ENCODE results near the gene SRSF8. TPM values are rescaled to one million over a fixed set of nuclear protein-coding genes. Genes with fewer than 3 reads are reported as not detected.

SRSF8 gene, protein sequence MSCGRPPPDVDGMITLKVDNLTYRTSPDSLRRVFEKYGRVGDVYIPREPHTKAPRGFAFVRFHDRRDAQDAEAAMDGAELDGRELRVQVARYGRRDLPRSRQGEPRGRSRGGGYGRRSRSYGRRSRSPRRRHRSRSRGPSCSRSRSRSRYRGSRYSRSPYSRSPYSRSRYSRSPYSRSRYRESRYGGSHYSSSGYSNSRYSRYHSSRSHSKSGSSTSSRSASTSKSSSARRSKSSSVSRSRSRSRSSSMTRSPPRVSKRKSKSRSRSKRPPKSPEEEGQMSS
- total RNA-seq (2011; cell fraction: chromatin; rRNA removed; ENCODE audit: low replicate concordance) = 18.0 and 21.3 TPM in 2 replicates
- 14.9 and 15.5 TPM in 2 replicates for total RNA-seq (2011; cell fraction: nucleolus; rRNA removed)
- 18.6 and 27.9 TPM in 2 replicates for total RNA-seq (2011; cell fraction: nucleoplasm; rRNA removed)
- 15.1 and 18.0 TPM in 2 replicates for total RNA-seq (2014; rRNA removed)
- total RNA-seq (2014; rRNA removed; fragmentation: Illumina TruSeq; extraction: Trizol) = 27.9 and 32.6 TPM in 2 replicates
- 22.2 and 24.9 TPM in 2 replicates for total RNA-seq (2015; rRNA removed; fragmentation: Illumina TruSeq; extraction: Trizol)
- 43.9 and 44.4 TPM in 2 replicates for total RNA-seq (2021)
- polyA plus RNA-seq (2011; rRNA removed) = 50.4 and 53.4 TPM in 2 replicates
- 42.0 and 46.4 TPM in 2 replicates for polyA plus RNA-seq (2011; cell fraction: cytosol; rRNA removed)
- polyA plus RNA-seq (2011; cell fraction: nucleus; rRNA removed) = 19.6 and 35.2 TPM in 2 replicates
- 34.9 and 41.9 TPM in 2 replicates for polyA plus RNA-seq (2012)
- polyA plus RNA-seq (2014; fragmentation: Illumina TruSeq; extraction: Trizol) = 41.1 and 42.8 TPM in 2 replicates
- 10 to 100 TPM; 23.5 to 24.1 TPM for polyA plus RNA-seq (2014; fragmentation: Nextera tagmentation; extraction: Ambion mirVana)
- polyA plus RNA-seq (2014; rRNA removed) = 37.1 and 42.8 TPM in 2 replicates
- polyA minus RNA-seq (2011; rRNA and poly(A)+ RNA removed) = 27.0 and 28.4 TPM in 2 replicates
- 8.5 and 21.3 TPM in 2 replicates for polyA minus RNA-seq (2011; cell fraction: cytosol; rRNA and poly(A)+ RNA removed)
- polyA minus RNA-seq (2011; cell fraction: nucleus; rRNA and poly(A)+ RNA removed) = 8.3 and 14.8 TPM in 2 replicates
- Bru-seq, nascent RNA = percentile 96 among the genes with signal in this experiment
- BruChase-seq, experiment 1, labeled RNA remaining after a 2-hour chase = percentile 94 among the genes with signal in this experiment
- percentile 96 among the genes with signal in this experiment for BruChase-seq, experiment 2, labeled RNA remaining after a 6-hour chase
- long read RNA-seq, experiment 1, full-length matches to known transcripts = 212 of 212 reads
- long read RNA-seq, experiment 1, partial matches to known transcripts = 0 of 212 reads
- long read RNA-seq, experiment 1, other reads (novel, unspliced or antisense) = 0 of 212 reads
- long read RNA-seq, experiment 2, full-length matches to known transcripts = 43 of 44 reads
- long read RNA-seq, experiment 2, partial matches to known transcripts = 0 of 44 reads
- long read RNA-seq, experiment 2, other reads (novel, unspliced or antisense) = 1 of 44 reads
- long read RNA-seq, experiment 3, full-length matches to known transcripts = 57 of 58 reads
- long read RNA-seq, experiment 3, partial matches to known transcripts = 0 of 58 reads
- long read RNA-seq, experiment 3, other reads (novel, unspliced or antisense) = 1 of 58 reads

DNA sequence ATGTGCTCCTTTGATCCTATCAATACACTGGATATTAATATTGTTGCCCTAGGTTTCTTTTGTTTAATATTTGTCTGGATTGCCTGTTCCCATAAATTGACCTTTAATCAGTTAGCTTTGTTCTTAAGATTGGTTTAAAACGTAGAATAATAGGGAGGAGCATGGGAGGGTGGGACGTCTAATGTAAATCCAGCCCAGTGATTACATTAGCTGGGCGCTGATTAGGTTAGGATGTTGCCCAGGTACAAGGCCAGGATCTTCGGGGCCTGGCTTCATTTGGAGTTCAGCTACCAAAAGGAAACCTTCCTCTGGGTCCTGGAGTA, at the start of gene SRSF8:
Gene SRSF8, plus strand, starts transcription at position 204 of the 323 bp plus-strand sequence. CDS start 308 bp downstream, outside the sequence.
- DNase-seq (ENCODE audit: extremely low read depth in 1 of 4, low spot score in 3 of 4) = no peak
- peak; percentile 23 for FAIRE-seq
- peak; percentile 43 for ATAC-seq
- Histone ChIP-seq H3K9ac (ENCODE audit: insufficient read depth in 1 of 2, low read depth in 2 of 2, low read length in 2 of 2) (peak within 1 kb of the TSS; percentile 96 to 100), H3K4me3 (peak within 1 kb of the TSS; percentile 86), H3K4me2 (ENCODE audit: insufficient read depth, low read length) (peak within 1 kb of the TSS; percentile 97), H3K27ac (ENCODE audit: extremely low read depth, low read depth, low read length) (peak within 1 kb of the TSS; percentile 94), H3K9me3 (replicated peaks; ENCODE audit: control insufficient read depth, insufficient read depth, low read depth, low read length) (no peaks in the 10 kb centered on the region), H2AFZ (ENCODE audit: low read depth, low read length) (peak within 1 kb of the TSS; percentile 95), H3K27me3 (ENCODE audit: control insufficient read depth in 2 of 2, insufficient read depth in 2 of 2, low read length in 2 of 2) (no peaks in the 10 kb centered on the region), H3K4me1 (replicated peaks in 1 of 2; ENCODE audit: control insufficient read depth in 2 of 2, insufficient read depth in 2 of 2, low read length in 2 of 2) (peaks cover 0 to 5% of the 10 kb centered on the region in 2 experiments; a peak in 3 of 5 replicates), H3K9me1 (ENCODE audit: control insufficient read depth, insufficient read depth, low read length) (no peaks in the 10 kb centered on the region), H3K79me2 (ENCODE audit: control insufficient read depth, insufficient read depth, low read length) (peaks cover 38% of the 10 kb centered on the region), H3K36me3 (ENCODE audit: control insufficient read depth, insufficient read depth, low read length) (peaks cover 9% of the 10 kb centered on the region; the same call in 2 of the 3 replicates), H4K20me1 (replicated peaks; ENCODE audit: control insufficient read depth, insufficient read depth, low read length) (no peaks in the 10 kb centered on the region)
- intact Hi-C loops (cut with micrococcal nuclease) = loop anchor here (5.0 to 10.0 kb wide), 4 partner anchors 94 to 698 kb away; partner anchors contain the start of genes CWC15, KDM4D and SESN3
- TF ChIP-seq GTF2E2 (tag; IDR thresholded peaks at IDR 0.05) = 0 out of 2 replicates have a peak, but pooled peaks have one; percentile 43
- TF ChIP-seq ZSCAN29 (IDR thresholded peaks at IDR 0.05) = no peak
- TF ChIP-seq U2AF1 (optimal IDR thresholded peaks at IDR 0.05; ENCODE audit: low read depth, low read length) = peak; percentile 1
- TF ChIP-seq, protein P1, sequence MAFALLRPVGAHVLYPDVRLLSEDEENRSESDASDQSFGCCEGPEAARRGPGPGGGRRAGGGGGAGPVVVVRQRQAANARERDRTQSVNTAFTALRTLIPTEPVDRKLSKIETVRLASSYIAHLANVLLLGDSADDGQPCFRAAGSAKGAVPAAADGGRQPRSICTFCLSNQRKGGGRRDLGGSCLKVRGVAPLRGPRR (CRISPR knock-in tag; IDR thresholded peaks at IDR 0.05) = no peak
- TF ChIP-seq, protein P2, sequence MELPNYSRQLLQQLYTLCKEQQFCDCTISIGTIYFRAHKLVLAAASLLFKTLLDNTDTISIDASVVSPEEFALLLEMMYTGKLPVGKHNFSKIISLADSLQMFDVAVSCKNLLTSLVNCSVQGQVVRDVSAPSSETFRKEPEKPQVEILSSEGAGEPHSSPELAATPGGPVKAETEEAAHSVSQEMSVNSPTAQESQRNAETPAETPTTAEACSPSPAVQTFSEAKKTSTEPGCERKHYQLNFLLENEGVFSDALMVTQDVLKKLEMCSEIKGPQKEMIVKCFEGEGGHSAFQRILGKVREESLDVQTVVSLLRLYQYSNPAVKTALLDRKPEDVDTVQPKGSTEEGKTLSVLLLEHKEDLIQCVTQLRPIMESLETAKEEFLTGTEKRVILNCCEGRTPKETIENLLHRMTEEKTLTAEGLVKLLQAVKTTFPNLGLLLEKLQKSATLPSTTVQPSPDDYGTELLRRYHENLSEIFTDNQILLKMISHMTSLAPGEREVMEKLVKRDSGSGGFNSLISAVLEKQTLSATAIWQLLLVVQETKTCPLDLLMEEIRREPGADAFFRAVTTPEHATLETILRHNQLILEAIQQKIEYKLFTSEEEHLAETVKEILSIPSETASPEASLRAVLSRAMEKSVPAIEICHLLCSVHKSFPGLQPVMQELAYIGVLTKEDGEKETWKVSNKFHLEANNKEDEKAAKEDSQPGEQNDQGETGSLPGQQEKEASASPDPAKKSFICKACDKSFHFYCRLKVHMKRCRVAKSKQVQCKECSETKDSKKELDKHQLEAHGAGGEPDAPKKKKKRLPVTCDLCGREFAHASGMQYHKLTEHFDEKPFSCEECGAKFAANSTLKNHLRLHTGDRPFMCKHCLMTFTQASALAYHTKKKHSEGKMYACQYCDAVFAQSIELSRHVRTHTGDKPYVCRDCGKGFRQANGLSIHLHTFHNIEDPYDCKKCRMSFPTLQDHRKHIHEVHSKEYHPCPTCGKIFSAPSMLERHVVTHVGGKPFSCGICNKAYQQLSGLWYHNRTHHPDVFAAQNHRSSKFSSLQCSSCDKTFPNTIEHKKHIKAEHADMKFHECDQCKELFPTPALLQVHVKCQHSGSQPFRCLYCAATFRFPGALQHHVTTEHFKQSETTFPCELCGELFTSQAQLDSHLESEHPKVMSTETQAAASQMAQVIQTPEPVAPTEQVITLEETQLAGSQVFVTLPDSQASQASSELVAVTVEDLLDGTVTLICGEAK (IDR thresholded peaks at IDR 0.05) = 0 out of 2 replicates have a peak, but pooled peaks have one; percentile 24
- TF ChIP-seq, protein P2 (CRISPR knock-in tag; IDR thresholded peaks at IDR 0.05) = no peak
- WGBS (ENCODE audit: insufficient coverage, low coverage, missing lambda C conversion rate) = 2% methylated on average over 3 of the region's 4 CpGs
- ChIA-PET POLR2A (interaction anchor here (0.7 to 3.7 kb wide), 13 partner anchors 9 to 157 kb away, joined by 3 to 29 read pairs (median 5); no protein-coding TSS in a partner anchor), CTCF (ENCODE audit: low intra/inter-chr PET ratio) (no interaction called here)
- in situ Hi-C loops (cut with MboI) = no loop called here
- BruUV-seq (replicated peaks) = no TSS peak
